Anterior cingulate cortex (tissue), 58 donors: ENCODE data around the gene HEATR3.
"Not testable (repeated sequence)": the region's sequence is repeated elsewhere in the genome, so short reads cannot be mapped to it uniquely, and the experiment has no call there.

Experiments
- DNase-seq, 58 donors: peaks; one replicate each; lab custom pipeline; 2025; lab: John Stamatoyannopoulos, UW

Gene HEATR3

DNA sequence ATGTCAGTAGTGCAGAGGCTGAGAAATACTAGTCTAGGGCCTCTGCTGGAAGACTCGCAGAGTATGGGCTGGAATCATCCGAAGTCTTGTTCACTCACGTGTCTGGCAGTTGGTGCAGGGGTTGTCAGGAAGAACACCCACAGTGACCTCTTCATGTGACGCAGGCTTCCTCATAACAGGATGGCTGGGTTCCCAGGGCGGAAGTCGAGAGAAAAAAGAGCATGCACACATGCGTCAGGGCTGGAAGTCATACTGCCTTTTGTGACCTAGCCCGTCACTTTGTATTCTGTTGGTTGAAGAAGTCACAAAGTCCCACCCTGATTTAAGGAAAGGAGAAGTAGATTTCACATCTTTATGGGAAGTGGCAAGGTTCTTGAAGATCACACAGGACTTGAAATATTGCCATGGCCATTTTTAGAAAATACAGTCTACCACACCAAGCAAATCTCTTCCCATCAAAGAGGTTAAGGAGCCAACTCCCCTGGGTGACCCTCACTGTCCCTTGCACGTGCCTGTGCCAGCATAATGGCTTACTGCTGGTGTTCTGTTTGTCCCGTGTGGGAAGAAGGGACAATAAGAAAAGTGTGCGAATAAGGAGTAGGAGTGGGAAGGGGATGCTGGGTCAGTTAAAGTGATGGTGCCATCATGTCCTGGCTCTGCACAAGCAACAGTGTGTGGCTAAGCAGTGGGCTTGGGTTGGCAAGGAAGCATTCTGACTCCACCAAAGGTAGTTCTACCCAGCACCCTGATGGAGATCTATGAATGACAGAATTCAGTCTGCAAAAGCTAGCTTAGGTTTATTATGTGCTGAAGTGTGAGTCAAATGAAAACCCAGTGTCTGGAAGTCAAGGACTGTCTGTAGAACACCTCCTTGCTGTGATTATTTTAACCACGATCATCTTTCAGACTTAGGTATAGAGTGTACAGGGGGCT is 28.1 kb downstream of the HEATR3 start:
- peak in 28 of 58 donors; percentile 1 to 57 (median 14) for DNase-seq

DNA sequence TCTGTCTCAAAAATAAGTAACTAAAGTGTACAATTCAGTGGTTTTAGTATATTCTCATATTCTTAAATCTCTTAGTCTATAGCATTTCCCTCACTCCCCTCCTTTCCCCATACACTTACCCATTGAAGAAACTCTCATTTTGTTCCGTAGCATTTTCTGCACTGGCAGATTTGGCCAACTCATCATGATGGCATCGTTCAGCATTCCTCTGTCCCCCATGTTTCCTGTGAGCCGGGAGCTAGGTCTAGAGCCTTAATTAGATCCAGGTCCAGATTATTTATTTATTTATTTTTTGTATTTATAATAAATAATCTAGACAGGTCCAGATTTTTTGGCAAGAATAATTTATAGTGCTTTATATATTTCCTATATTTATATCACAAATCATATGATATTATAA is 31.0 kb downstream of the HEATR3 start:
- DNase-seq, result no peak

GRCh38 chr16:50099957-50100648 is 34.3 kb downstream of the HEATR3 start:
- DNase-seq, result no peak

DNA sequence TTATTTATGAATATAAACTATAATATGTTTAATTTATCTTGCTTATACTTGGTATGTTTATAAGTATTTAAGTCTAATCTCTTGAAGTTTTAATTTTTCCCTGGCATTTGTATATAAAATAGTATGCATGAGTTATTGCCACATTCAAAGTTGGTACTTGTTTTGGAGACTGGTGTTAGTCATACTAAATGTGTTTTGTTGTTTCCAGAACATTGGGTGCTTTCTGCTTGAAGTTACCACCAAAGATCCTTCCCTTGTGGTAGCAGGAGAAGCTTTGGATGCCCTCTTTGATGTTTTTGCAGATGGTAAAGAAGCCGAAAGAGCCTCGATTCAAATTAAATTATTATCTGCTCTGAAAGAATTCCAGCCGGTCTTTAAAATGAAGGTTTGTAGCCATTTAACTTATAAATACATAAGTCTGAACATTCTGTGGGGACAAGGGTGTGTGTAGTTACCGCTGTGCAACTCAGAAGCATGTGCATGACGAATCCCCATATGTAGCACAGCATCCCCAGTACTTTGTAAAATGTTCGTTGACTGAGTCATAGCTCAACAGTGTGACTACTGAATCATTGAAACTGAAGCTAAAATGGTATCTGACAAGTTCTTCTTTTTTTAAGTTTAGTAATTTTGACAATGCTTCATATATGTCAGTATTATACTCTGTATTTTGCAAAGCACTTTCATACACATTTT is 36.4 kb downstream of the HEATR3 start:
- peak in 2 of 58 donors; percentile 20 to 23 for DNase-seq

DNA sequence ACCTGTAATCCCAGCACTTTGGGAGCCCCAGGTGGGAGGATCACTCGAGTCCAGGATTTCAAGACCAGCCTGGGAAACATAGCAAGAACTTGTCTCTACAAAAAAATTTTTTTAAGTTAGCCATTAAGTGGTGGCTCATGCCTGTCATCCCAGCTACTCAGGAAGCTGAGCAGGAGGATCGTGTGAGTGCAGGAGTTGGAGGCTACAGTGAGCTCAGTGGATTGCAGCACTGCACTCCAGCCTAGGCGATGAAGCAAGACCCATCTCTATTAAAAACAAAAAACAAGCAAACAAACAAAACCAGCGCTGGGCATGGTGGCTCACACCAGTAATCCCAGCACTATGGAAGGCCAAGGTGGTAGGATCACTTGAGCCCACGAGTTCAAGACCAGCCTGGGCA is 38.0 kb downstream of the HEATR3 start:
- no peak for DNase-seq

- no peak for DNase-seq
Observed at GRCh38 chr16:50114357-50115129, 48.8 kb downstream of the HEATR3 start.

DNA sequence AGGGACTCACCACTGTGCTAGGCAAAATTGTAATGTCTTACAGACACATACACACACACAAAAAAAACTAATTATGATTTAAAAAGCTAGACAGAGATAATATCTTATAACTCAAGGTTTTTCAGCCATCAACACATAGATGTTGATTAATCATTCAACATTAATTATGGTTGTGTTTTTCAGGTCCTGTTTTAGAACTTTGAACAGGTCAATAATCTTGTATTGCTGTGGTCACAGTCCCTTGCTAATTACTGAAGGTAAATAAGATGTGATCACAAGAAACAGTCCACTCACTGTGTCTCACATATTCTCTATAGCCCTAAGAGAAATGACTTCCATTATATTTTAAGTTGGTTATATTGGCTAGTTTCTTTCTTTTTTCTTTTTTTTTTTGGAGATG is 54.9 kb downstream of the HEATR3 start:
- DNase-seq, result no peak

- no peak for DNase-seq
Observed at GRCh38 chr16:50121278-50121677, 55.5 kb downstream of the HEATR3 start.

- no peak for DNase-seq
Observed at GRCh38 chr16:50121721-50122445, 56.1 kb downstream of the HEATR3 start.

DNA sequence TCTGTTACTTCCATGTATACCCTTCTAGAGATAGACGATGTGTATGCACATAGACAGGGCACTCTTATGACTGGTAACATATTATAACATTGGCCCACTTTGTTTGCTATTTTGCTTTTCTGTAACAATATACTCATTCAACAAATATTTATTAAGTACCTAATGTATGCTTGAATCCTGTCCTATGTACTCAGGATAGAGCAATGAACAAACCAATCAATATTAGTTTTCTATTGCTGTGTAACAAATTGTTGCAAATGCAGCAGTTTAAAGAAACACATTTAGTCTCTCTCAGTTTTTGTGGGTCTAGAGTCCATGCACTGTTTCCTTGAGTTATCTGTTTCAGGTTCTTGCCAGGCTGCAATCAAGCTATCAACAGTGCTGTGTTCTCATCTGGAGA is 57.6 kb downstream of the HEATR3 start:
- no peak for DNase-seq

GRCh38 chr16:50124769-50125168 is 59.0 kb downstream of the HEATR3 start:
- DNase-seq, result no peak

- DNase-seq, result no peak
Observed at GRCh38 chr16:50126183-50126582, 60.4 kb downstream of the HEATR3 start.

DNA sequence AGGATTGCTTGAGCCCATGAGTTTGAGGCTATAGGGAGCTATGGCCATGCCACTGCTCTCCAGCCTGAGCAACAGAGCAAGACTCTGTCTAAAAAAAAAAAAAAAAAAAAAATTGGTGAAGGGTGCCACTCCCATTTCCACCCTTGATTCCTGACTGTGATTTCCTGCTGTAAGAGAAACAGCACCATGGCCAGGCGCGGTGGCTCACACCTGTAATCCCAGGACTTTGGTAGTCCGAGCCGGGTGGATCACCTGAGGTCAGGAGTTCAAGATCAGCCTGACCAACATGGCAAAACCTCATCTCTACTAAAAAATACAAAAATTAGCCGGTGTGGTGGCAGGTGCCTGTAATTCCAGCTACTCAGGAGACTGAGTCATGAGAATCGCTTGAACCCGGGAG is 66.8 kb downstream of the HEATR3 start:
- not testable (repeated sequence) for DNase-seq

- DNase-seq, result no peak
Observed at GRCh38 chr16:50133214-50133613, 67.4 kb downstream of the HEATR3 start.

GRCh38 chr16:50136399-50136798 is 70.6 kb downstream of the HEATR3 start:
- no peak for DNase-seq

GRCh38 chr16:50137268-50137667 is 71.5 kb downstream of the HEATR3 start:
- DNase-seq, result no peak

- no peak for DNase-seq
Observed at GRCh38 chr16:50139580-50139979, 73.8 kb downstream of the HEATR3 start.

GRCh38 chr16:50144211-50144610 is 78.4 kb downstream of the HEATR3 start:
- DNase-seq, result no peak
